Endothelial cell of hepatic sinusoid (primary cell): ENCODE results near the gene CAMK2D.

Source experiments
- in situ Hi-C: cut with HindIII; loops from 2 replicates; pipeline ENCODE4 v1.10.0; 2017; ENCODE audit warnings: low sequenced_read_pairs

Gene CAMK2D

DNA sequence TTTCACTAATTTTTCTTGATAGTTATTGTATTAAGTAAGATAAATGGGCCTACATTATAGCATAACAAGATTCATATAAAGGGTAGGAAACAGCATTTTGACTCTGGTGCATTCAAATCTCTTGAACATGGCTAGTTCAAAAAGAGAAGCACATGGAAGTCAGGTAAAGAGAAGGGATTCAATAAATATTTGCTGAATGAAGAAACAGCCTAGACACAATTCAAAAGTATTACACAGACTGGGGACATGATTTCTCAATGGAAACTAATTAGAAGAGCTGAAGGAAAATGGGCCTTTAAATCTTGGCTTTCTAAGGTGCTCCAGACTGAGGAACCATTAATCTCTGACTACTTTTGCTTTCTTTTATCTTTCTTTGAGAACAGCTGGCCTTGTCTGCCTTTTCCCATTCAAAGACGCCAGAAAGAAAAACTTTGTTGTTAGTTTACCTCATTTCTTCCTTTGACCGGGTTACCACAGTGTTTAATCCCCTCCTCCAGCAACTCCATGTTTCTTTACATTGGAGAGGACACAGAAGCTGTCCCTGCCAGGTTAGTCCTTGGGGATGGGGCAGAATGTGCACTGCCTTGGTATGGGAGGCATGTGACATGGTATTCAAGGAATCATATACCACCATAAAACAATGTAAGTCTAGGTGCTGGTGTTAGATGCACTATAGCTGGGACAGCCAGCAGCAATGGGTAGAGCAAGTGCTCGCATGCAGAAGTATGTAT is 264.2 kb downstream of the CAMK2D start:
- in situ Hi-C loops, result no loop called here

DNA sequence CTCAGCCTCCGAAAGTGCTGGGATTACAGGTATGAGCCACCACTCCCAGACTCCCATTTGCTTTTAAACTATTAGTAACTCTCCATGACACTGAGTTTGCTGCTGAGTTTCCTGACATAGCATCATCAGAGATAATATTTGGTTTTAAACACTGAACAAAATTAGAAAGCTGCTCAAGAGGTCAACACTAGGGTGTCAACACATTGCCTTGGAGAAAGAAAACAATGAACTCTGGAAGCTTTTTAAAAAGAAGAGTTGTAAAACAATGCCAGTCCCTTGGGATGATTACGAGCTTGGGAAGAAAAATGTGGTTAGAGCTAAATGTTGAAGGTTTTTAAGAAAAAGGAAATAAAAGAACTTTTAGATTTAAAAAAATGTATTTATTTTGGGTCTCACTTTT is 264.8 kb downstream of the CAMK2D start:
- in situ Hi-C loops, result no loop called here

DNA sequence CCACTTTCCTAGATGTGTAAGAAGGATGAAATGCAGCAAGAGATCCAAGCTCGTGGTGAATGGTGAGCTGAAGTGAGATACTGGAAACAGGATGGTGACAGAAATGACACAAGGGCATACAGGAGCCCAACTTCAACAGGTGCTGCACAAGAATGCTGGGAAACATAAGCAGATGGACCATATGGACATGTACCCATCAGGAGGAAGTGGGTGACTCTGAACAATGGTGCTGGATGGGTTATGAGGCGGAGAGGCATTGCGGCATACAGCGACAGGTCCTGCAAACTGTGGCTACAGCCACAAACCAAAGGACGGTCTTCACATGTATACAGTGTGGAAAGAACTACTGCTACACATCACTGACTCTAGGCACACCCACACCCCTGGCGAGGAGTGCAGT is 265.7 kb downstream of the CAMK2D start:
- in situ Hi-C loops, result no loop called here

DNA sequence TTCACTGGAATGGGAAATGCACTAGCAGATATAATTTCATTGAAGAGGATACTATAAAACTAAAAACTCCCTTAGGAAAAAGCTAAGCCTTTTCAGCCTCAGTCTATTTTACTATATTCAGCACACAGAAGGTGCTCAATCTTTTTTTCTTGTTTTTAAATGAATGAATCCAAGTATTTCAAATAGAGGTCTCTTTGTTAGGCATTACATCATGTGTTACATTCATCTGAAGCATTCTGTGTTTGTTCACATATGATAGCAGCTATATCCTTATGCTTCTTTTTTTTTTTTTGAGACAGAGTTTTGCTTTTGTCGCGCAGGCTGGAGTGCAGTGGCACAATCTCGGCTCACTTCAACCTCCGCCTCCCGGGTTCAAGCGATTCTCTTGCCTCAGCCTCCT is 278.4 kb downstream of the CAMK2D start:
- in situ Hi-C loops, result no loop called here

DNA sequence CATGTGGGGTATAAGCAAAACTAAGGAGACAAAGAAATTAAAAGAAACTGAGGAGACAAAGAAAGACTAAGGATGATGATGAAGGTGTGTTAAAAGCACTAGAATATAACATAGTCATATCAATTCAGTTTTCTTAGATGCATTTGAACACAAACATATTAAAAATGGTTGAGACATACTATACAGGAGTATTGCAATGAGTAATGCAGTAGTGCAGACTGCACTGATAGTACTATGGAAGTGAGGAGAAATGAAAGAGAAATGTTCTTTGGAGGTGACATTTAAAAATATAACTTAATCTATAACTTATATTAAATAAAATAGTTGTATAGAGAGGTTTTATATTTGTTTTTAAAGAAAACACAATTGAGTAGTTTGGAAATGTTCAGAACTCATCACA is 279.2 kb downstream of the CAMK2D start:
- in situ Hi-C loops, result no loop called here

DNA sequence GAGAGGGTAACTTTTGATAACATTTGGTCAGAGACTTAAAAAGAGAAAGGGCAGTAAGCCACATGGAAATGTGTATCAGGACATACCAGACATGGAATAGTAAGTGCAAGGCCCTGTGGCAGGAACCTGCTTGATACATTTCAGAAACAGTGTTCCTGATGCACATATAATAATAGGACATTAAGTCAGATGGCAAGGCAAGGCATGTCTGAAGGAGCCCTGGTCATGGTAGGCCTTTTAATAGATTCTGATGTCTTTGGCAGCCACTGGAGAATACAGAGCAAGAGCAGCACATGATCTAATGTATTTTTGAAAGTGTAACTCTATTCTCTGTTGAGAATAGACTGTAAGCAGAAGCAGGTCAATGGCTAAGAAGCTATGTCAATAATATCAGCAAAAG is 279.7 kb downstream of the CAMK2D start:
- in situ Hi-C loops, result no loop called here

DNA sequence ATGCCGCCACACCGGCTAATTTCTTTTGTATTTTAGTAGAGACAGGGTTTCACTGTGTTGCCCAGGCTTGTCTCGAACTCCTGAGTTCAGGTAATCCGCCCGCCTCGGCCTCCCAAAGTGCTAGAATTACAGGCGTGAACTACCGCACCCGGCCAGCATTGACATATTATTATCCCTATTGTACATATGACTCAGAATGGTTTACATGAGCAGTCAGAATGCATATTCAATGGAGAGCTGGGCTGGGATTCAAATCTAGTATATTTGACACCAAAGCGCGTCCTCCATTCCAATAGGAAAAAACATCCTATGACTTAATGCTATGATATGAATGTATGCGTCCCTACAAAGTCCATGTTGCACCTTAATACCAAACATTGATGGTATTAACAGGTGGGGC is 281.4 kb downstream of the CAMK2D start:
- in situ Hi-C loops, result no loop called here

DNA sequence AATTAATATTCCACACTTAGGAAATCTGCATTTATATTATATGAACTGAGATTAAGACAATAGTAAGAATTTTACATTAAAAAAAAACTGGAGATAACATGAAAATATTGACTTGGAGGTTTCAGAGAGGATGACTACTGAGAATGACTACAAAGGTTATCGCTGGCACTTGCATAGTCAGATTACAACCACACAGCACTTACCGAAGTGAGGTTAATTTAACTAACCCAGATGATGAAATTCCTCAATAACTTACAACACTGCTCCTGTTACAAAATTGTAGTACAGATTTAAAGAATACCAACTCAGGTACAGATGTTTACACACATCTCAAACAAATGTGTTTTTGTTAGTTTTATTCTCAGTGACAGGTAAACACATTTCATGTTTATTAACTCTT is 283.5 kb downstream of the CAMK2D start:
- in situ Hi-C loops, result no loop called here

DNA sequence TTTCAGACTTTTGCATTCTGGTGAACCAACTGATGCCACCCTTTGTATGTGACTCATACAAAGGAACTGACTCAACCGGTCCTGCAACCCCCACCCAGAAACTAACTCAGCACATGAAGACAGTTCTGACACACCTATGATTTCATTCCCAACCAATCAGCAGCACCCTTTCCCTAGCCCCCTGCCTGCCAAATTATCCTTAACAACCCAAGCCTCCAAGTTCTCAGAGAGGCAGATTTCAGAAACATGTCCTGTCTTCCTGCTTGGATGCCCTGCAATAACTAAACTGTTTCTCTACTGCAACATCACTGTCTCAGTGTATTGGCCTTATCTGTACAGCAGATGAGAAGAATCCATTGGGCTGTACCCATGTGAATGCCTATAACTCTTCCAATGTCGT is 284.7 kb downstream of the CAMK2D start:
- in situ Hi-C loops, result no loop called here

DNA sequence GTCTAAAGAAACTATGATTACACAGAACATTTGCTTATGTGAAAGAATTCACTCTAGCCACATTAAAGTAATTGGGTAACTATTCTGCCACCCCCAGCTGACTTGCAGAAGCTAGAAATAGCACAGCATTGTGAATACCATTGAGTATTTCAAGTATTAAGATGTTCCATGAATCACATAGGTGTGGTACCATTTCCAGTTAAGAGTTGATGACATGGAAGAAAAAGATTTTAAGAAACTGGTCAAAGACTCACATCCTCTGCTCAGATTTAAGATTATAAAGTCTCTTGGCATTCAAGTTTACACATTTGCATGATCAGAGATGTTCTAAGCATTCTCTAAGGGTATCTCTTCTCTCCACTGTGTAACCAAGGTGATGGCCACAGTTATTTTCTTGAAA is 287.5 kb downstream of the CAMK2D start:
- in situ Hi-C loops, result no loop called here

DNA sequence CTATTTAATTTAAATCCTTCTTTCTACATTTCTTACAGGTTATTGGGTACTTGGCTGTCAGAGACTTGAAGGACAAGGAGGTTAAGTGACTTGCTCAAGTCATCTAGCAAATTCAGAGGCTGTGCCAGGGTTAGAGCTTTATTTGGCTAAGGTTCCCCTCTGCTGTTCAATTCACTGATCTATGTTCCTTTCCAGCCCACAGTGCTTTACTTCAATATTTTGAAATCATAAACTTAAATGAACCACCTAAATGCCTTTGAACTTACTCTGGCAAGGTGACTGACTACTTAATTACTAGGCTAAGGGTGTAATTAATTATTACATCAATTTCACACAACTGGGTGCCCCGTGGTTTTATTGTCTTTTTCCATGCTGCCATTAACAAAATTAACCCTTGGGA is 288.7 kb downstream of the CAMK2D start:
- in situ Hi-C loops, result no loop called here

DNA sequence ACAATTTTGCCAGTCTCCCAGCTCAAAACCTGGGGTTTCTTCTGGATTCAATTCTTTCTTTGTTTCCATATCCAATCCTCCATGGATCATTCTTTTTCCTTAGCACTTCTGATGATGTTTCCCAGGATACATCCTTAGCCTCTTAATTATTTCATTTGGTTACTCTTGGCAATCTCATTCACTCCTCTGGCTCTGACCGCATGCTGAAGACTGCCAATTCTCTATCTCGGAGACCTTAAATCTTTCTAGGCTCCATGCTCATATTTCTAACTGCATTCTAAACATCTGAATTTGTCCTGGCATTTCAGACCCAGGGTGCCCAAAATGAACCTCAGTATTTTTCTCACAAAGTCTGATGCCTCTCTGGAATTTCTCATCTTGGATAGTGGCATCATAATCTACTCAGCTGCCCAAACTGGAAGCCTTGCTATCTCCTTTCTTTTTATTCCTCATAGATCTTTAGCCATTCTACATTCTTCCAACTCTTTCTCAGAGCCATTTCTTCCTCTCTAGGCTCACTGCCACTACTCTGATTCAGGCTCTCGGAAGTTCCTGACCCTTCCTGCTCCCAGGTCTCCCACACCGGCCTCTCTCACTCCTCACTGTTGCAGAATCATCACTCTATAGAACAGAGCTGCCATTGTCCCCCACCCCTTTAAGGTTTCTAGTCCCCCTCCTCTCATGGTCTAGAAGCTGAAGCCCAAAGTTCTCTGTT is 290.2 kb downstream of the CAMK2D start:
- in situ Hi-C loops, result no loop called here

DNA sequence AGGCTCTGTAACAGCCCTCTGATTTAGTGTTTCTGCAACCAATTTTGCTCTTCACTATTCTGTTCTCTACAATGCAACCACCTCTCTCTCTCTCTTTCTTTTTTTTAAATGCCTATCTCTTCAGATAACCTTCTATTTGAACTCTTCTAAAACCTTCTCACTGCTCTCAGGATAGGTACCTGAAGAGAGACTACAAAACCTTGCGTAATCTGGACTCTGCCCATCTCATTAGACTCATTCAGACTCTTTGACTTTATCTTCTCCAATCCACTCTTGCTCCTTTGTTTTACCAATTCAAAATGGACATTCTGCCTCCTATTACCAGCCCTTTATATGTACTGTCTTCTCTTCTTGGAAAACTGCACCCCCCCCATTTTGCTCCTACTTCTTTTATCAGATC is 291.6 kb downstream of the CAMK2D start:
- in situ Hi-C loops, result no loop called here

DNA sequence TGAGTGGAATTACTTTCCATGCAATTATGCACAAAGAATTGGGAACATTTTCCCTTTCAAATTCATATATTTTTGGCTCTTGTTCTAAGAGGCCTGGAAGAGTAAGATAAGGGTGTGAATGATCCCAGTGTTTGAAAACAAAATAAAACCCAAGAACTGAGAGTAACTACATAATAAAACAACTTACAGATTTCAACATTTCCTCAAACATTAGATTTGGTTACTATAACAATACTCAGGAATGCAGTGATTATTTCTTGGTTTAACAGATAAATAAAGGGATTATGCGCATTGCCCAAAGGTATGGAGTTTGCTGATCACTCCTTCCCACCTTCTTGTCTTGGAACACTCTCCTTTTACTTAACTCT is 292.5 kb downstream of the CAMK2D start:
- in situ Hi-C loops, result no loop called here

DNA sequence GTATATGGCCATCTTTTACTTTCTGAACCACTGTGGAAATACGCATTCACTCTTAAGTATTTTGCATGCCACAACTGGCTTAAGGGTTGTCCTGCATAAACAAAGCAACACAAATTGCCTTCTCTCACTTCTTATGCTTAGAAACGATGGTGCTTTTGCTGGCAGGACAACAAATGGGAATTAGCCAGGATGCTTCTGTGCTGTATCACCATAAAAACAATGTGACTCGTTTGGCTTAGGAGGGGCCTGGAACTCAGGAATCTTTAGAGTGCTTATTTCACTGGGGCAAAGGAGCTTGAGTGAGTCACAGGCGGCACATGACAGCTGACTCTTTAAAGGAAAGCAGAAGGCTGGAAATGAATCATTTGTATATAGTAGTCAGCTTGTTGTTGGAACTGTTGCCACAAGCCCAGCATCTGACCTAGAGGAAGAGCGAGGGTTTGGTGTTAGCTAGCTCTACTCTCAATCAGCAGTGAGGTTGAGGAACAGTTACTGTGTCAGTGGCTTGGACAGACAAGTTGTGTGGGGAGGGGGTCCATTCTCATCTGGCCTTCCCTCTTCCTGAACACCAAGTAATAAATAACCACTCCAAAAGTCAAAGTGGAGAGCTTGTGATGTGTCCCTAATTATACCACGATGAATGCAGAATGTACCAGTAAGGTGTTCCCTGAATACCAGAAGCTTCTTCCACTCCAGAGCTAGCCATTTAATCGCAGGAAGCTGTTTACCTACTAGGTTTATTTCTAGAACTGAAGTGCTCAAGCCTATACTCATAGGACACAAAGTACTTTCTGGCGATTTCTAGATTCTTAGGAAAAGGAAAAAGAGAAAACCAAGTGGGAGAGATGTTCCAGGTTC is 293.1 kb downstream of the CAMK2D start:
- in situ Hi-C loops, result no loop called here

DNA sequence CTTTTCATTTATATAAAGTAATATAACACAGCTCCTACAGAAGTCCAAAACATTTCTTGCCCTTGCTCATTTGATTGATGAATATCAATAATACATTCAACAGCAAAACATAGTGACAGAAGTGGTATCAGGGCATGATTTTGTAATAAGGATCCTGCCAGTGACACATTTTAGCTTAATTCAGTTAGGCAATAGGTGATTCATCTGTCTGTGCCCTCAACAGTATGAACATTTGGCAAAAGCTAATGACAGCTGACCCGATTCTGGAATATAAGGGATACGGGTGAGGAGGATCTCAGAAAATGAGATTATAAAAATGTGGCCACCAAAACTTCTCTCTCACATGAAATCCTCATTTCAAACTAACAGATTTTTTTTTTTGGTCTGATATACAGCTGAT is 294.0 kb downstream of the CAMK2D start:
- in situ Hi-C loops, result no loop called here

DNA sequence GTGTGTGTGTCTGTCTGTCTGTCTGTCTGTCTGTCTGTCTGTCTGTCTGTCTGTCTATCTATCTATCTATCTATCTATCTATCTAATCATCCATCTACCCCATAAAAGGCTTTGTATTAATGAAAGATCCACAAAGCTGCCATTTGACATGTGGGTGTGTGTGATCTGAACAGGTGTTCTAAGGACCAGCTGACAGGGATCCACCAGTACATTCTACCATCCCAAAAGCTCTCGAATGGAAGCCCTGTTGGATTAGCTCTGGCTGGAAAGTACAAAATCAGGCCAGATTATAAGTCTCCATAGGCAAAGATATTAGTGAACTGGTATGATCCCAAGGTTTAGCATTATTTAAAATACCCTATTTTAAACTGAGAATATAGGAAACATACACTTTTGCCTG is 299.3 kb downstream of the CAMK2D start:
- in situ Hi-C loops, result no loop called here

DNA sequence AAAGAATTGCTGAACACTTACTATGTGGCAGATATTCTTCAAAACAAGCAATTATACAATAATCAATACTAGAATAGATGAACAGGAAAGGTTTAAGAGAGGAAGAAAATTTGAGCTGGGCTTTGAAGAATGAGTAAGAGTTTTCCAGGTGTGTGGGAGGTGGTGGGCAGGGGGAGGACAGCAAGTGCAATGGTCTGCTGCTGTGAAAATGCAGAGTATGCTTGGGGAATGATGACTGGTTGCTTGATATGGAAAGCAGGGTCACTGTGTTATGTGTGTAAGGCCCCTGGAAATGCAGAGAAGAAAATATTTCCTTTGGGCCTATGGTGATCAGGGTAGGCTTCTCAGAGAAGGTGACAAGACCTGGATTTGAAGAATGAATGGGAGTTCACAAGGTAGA is 300.3 kb downstream of the CAMK2D start:
- in situ Hi-C loops, result no loop called here

DNA sequence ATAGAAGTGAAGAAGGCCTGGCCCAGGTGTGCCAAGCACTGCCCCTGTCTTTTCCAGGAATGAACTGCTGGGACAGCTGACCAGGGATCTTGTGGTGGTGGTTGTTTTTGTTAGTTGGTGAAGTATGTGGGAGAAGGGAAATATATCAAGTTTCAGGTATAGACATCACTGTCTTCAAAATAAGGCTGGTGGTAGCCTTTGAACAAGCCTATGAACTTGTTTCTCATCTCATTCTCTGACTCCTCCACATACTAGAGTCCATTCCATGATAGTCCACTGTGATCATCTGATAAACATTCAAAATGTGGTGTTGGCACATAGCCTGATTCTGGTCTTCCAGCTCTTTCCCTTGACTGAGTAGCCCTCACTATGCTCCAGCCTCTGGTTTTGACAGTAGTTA is 303.7 kb downstream of the CAMK2D start:
- in situ Hi-C loops, result no loop called here

DNA sequence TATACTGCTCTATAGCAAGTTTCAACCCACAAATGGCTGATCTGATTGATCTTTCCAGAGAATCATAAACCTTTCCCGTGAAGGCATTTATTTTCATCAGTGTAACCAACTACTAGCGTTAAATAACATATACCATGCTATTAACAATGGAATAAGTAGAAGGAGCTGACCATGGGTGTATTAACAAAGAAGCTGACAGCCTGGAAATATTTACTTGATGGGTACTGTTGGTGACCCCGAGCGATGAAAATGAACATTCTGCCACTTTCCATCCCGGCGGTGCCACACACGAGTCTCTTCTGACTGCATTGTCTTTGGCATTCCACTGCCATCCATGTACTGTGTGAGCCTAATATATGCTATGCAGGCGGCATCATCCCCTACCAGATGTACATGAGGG is 304.4 kb downstream of the CAMK2D start:
- in situ Hi-C loops, result no loop called here

DNA sequence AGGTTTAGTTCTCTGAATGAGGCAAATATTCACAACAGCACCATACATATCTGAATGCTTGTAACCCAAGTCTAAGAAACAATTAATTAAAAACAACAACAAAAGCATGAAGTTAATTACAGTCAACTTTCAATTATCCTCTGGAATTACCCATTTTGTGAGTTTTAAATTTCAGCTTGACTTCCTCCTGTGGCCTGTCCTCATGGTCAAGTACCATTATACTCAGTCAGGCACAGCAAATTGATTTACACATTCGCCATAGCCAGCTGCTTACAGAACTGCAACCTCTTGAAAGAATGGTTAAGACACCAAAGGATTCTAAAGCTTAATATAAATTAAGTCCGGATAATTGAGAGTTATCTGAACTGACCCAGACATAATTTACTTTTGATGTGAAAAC is 306.5 kb downstream of the CAMK2D start:
- in situ Hi-C loops, result no loop called here
